SIG-M5 treated with dmso at 0.1 percent for 504 hours (cell line): ENCODE results near the gene ANKS4B.
A peak's percentile ranks its signal among the peaks of the same experiment; 100 is the strongest.
"Not testable (repeated sequence)": the region's sequence is repeated elsewhere in the genome, so short reads cannot be mapped to it uniquely, and the experiment has no call there.

Experiments
- DNase-seq: peaks from one replicate; lab custom pipeline; 2025; ENCODE audit not compliant: unreplicated experiment; lab: John Stamatoyannopoulos, UW

The ANKS4B gene

DNA sequence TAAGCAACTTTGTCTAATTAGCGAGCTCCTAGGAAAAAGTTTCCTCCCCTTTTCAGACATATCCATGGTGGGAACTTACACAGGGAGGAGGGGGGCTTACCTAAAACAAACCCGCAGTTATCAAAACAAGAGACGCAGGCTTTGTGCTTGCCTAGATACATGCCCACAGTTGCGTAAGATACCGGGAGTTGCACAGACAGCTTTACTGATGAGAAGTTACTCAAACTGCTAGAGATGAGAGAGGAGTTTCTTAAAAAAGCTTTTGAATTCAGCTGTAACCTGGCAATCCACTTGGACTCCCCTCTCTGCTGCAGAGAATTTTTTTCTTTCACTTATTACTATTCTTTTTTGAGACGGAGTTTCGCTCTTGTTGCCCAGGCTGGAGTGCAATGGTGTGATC is 15.3 kb upstream of the ANKS4B start:
- DNase-seq: peak; percentile 67

DNA sequence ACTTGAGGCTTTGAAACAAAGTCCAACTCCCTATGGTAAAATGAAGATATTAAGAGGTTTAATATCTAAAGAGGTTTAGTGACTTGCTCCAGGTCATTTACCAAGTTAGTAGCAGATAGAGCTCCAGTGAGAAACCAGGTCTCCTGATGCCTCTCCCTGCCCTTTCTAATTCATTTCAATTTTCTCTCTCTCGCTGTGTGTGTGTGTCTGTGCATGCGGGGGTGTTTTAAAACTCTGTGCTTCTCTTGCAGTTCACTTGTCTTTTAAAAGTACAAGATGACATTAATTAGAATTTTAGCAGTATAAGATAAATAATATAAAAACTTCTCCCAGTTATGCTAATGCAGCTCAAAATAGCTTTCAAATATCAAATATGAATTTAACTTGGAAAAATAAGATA is 13.9 kb upstream of the ANKS4B start:
- no peak for DNase-seq

DNA sequence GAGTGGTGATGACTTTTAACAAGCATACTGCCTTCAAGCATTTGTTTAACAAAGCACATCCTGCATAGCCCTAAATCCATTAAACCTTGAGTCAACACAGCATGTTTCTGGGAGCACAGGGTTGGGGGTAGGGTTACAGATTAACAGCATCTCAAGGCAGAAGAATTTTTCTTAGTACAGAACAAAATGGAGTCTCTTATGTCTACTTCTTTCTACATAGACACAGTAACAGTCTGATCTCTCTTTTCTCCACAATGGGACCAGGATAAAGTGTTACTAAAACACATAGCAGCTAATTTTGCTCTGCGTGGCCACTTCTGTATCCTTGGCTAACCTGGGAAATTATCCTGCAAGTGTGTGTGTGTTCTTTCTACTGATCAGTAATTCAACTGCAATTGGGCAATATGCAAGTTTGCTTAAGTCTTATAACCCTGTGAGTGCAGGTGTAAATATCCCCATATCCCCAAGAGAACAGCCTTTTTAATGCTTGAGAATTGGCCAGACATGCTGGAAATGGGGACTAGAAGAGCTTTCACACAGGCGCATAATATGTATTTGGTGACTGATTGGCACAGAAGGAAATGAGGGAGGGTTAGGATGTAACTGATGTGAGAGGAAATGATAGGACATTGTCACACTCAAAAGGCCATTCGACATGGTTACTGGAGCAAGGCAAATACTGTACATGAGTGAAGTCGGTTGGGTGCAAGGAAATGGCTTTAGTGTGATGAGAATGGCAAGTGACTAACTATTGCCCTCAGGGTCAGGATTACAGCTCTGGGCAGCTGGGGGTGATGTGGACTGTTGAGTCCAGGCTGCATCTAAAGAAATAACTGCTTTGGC is 10.8 kb upstream of the ANKS4B start:
- DNase-seq: no peak

DNA sequence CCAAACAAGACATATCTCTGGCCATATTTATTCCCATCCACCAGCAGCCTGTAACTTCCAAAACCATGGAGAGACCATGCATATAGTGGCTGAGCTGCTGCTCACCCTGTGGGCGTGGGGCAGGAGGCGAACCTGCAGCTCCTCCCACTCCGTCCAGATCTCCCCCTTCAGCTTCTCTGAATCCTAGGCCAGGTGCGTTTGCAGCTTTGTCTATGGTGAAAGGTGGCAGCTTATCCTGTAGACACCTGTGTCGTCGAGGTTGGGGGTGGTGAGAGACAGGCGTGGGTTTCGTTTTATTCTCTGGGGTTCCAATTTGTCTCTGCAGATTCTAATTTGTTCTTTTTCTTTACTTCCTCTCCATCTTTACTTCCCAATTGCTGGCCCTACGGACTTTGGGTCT is 9.7 kb upstream of the ANKS4B start:
- DNase-seq: no peak

DNA sequence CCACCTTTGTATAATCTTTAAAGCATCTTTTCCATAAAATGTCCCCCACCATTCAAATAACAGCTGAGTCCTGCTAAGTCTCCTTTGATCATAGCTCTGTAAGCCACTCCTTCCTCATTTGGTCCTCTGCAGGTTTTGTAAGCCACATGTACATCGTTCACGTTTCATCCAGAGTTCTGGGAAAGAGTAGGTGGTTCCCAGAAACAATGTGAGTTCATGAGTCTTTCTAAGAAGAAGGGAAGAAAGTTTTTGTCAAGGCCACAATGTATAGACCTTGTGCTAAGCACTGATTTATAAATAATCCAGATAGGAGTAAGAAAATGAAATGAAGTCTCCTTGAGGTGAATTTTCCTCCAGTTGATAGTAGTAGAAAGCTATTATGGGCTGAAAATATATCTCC is 8.7 kb upstream of the ANKS4B start:
- DNase-seq: no peak

DNA sequence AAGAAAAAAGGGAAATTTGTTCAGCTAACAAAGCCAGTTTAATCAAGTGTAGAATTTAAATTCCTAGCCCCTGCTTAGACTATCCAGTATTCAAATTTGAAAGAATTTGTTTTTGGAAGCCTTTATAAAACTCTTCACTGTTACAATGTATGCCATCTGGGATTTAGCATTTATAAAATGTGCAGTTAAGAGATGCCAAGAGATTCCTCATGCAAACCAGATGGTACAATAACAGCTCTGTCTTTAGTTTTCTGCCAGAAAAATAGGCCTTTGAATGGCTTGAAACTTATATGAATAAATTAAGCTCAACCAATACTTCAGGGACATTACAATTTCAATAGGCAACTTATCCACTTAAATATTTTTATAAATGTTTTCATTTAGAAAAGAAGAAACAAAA is 6.8 kb upstream of the ANKS4B start:
- DNase-seq: no peak

DNA sequence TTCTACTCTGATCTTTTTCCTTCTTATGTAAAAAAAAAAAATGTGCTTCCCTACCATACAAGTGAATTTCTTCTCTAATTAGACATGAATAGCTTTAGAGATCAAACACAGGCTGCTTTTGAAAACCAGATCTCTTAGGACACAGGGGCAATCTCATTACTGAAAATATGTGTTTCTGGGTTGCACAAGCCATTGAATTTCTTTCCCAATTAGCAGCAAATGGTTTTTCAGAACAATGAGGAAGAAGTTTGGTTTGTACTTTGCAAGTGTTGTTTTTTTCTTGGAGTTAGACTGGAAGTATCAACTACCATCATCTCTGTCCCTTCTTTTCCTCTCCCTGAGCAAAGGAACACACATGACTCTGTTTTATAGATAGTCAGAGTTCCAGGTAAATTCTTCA is 5.6 kb upstream of the ANKS4B start:
- peak; percentile 53 for DNase-seq

DNA sequence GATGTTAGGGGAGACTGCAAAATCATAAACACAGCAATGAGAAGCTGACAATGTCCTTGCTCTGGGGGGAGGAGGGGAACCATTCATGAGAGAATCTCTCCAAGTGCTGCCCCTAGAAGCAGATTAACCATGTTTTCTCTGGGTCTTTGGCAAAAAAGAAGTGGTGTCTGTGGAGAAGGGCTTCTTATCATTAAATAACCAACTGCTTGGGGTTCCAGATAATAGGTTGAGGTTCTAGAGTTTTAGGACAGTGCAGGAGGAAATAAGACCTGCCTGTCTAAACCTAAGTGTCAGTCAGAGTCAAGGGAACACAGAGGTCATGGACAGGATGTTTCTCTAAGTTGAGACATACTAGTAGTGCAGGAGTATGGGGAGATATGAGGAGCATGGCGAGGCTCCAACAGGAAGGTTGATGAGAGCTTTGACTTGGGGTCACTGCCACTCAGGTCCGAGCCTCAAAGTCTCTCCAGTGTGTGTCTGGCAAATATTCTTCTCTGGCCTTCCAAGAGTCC is 5.1 kb upstream of the ANKS4B start:
- DNase-seq: no peak

DNA sequence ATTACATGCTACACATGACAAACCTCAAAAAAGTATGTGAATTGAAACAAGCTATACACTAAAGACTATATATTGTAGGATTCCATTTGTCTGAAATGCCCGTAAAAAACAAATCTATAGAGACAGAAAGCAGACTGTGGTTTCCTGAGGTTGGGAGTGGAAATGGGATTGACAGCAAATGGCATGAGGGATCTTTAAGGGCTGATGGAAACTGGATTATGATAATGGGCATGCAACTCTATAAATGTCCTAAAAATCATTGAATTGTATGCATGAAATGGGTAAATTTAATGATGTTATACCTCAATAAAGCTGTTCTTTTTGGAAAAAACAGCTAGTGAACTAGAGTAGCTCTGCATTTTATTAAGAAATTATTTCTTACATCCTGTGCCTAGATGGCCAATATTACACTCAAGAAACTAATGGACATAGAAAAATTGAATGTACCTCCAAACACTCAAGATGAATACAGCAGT is 416 bp upstream of the ANKS4B start:
- no peak for DNase-seq

DNA sequence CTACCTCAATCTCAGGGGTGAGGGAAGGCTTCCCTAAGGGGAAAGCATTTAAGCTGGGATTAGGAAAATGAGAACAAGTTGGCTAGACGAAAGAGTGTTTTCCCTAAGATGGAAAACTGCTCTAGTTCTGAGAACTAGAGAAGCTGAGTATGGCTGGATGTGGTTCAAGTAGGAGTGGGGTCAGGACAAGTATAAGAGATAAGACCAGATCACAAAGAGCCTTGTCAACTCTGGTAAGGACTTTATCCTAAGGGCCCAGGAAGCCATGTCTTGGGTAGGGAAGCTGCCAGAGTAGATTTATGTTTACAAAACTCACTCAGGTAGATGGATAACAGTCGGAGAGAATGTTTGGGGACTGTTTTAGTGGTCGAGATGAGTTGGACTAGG is 1.7 kb downstream of the ANKS4B start:
- DNase-seq: no peak

DNA sequence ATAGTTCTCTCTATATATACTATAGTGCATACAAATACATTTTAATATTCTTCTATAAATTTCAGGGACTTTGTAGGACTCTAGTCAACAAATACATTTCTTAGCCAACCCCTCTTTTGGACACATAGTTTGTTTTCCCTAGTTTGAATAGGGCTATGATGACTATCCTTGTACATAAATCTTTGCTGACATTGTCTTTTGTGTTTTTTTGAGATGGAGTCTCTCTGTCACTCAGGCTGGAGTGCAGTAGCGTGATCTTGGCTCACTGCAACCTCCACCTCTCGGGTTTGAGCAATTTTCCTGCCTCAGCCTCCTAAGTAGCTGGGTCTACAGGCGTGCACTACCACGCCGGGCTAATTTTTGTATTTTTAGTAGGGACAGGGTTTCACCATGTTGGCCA is 3.3 kb downstream of the ANKS4B start:
- no peak for DNase-seq

DNA sequence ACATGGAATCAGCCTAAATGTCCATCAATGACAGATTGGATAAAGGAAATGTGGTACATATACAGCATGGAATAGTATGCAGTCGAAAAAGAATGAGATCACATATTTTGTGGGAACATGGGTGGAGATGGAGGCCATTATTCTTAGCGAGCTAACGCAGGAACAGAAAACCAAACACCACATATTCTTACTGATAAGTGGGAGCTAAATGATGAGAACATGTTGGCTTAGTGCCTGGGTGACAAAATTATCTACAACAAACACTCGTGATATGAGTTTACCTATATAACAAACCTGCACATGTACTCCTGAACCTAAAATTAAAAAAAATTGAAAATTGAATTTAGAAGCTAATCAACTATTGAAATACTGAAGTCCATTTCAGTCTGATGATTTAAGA is 6.1 kb downstream of the ANKS4B start:
- DNase-seq: no peak

DNA sequence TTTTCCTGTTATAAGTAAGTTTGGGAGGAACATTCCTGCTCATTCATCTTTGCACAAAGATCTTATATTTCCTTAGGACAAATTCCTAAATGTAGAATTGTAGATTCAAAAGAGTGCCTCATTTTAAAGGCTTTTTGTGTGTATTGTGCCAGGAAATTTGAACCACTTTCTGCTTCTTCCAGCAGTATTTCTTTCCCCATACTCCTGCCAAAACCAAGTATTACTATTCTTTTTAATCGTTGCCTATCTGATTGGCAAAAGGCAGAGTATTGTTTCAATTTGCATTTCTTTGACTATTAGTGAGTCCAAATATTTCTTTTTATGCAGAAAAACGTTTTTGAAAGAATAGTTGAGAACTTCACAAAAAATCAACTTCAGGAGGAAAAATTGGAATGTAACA is 9.3 kb downstream of the ANKS4B start:
- no peak for DNase-seq

DNA sequence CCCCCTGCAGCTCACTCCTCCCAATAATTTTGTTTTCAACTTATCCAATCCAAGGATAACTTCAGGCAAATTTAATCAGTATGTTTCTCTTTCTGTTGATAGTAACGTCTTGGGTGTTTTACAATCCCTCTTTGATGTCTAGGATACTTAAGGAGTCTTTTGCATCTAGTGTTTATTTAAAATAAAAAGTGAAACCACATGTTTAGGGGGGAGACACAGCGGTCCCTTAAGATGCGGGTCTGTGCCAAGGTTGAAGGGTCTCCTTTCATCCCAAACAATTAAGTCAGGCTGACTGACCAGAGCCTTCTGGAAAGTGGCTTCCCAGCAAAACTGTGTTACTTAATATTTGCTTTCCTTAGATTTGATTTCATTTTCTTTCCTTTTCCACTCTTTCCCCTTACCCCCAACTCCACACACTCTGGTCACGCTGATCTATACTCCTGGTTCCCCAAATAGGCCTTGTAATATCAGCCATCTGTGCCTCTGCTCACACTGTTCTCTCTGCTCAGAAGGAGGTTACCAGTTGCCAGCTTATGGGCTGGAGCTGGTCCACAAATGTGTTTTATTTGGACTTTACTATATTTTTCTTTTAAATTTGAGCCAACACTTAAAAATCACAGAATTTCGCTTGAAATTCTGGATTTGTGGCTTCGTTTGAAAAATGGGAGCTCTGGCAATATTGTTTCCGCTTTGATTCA is 11.2 kb downstream of the ANKS4B start:
- DNase-seq: no peak

DNA sequence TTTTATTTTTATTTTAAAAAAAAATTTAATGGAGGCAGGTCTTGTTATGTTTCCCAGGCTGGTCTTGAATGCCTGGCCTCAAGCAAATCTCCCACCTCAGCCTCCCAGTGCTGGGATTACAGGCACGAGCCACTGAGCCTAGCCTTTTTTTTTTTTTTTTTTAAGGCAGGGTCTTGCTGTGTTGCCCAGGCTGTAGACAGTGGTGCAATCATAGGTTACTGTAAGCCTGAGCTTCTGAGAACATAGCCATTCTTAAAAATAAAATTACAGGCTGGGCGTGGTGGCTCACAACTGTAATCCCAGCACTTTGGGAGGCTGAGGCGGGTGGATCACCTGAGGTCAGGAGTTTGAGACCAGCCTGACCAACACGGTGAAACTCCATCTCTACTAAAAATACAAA is 14.7 kb downstream of the ANKS4B start:
- not testable (repeated sequence) for DNase-seq

DNA sequence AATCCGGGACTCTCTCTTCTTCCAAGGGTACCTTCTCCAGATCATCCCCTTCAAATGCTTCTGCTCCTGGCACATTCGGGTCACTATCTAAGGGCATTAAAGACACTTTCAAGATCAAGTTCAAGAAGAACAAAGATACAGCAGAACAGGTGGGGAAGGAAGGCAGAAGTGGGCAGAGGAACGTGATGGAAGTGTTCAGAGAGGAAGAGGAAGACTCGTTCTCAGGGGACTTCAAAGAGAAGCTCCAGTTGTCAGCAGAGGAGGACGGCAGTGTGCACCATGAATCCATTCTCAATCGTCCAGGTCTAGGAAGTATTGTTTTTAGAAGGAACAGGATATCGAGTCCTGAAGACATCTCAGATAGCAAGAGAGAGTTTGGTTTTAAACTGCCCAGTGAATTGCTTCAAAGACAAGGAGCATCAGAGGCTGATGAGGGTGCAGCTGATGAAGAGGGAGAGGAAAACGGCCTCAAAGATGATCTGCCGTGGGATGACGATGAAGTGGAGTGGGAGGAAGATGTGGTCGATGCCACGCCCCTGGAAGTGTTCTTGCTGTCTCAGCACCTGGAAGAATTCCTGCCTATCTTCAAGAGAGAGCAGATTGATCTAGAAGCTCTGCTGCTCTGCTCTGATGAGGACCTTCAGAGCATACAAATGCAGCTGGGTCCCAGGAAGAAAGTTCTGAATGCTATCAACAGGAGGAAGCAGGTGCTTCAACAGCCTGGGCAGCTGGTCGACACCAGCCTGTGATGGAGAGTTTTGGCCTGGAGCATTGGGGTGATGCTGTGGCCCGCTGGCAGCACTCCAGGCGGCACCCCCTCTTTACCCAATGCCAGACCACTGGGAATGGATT is 16.8 kb downstream of the ANKS4B start:
- DNase-seq: no peak

DNA sequence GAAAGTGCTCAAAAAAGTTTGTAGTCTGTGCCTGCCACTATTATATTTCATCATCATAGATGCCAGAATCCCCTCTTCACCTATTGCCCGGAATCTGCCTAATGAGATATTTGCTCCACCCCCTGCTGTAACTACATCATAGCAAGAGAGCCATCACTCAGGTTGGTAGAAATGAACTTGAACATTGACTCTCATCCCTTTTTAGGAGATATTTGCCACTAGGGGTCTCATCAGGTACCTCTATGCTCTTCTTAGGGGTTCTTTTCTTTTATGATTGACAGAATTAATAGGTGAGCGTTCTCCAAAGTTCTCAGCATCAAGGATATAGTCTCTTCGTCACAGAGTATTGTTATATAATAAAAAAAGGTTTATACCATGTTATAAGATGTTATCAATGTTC is 20.0 kb downstream of the ANKS4B start:
- DNase-seq: no peak

DNA sequence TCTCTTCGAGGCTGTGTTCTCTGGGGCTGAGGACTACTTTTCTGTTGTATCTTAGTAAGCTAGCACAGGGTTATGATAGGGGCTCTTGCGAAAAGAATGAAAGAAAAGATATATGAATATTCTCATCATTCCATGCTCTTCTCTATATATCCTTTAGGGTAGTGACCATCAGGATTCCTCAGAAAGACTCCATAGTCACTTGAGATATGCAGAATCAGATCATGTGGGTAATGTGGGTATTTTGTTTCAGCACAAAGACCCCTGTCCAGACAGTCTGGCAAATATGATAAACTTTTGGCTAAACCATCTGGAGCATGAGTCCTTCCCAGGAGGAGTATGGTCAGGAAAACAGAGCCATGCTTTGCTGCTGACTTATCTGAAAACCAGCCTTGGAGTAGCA is 23.1 kb downstream of the ANKS4B start:
- DNase-seq: no peak

DNA sequence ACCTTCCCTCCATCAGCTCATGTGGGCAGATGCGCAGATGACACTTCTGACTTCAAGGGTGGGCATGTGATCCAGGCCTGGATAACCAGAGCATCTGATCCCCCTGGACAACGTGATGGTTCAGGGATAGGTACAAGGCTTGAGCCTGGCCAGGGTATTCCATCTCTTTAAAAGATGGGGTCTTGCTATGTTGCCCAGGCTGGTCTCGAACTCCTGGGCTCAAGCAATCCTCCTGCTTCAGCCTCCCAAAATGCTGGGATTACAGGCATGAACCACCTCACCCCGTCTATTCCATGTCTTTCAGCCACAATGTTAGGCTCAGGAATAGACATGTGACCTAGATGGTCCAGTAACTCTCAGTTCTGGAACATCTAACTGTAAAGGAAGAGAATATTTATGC is 23.8 kb downstream of the ANKS4B start:
- DNase-seq: no peak

DNA sequence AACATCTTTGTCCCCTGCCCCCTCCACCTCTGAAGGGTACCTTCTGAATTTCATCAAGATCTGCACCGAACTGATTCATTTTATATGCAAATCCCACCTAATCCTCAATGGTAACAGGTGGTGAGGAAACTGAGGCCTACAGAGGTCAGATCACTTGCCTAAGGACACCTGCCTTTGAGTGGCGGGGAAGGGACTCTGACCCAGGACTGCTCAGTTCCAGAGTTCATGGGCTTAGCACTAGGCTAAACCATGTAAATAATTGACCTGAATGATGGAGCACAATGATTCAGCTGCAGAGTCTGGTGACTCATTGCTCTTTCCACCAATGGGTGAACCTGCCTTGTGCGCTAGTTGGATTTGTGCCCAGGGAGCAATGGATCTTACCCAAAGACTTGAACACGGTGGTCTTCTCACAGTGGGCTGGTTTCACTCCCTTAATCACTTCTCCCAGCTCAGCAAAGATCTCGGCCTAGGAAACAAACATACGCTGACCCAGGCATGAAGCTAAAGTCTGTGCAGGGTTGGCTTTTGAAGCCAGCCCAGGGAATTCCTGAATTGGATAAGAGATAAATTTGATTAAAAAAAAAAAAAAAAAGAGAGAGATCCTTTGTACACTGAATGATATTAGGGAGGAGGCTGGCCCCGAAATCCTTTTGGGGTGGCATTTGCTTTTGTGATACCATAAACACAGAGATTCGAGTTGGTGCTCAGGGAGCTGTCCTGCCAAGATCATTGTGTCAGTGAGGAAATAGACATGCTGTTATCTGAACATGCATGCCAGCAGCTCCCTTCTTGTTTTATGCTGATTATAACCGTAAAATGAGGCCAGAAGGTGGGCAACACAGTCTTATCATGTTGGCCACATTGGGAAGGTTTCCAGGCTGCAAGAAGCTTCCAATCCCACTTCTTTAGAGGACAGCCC is 27.6 kb downstream of the ANKS4B start:
- DNase-seq: no peak
